HUES48 (cell line): ENCODE data around the gene C1orf21.
"Not testable (repeated sequence)": the region's sequence is repeated elsewhere in the genome, so short reads cannot be mapped to it uniquely, and the experiment has no call there.

ENCODE experiments used
- H3K27ac ChIP-seq: one replicate; pipeline ENCODE4 v1.7.0; 2013; ENCODE audit warnings: low read depth, low read length, inconsistent platforms
- H3K27me3 ChIP-seq: 2 replicates; pipeline ENCODE4 v1.6.1; 2013; ENCODE audit warnings: mild to moderate bottlenecking, low read length; ENCODE audit not compliant: control insufficient read depth, insufficient read depth
- H3K36me3 ChIP-seq: 2 replicates; pipeline ENCODE4 v1.6.1; 2013; ENCODE audit warnings: low read length; ENCODE audit not compliant: control insufficient read depth, insufficient read depth
- H3K4me1 ChIP-seq: 2 replicates; pipeline ENCODE4 v1.6.1; 2013; ENCODE audit warnings: mild to moderate bottlenecking, low read length; ENCODE audit not compliant: control insufficient read depth, insufficient read depth
- H3K4me3 ChIP-seq: 2 replicates; pipeline ENCODE4 v1.5.1; 2013; ENCODE audit warnings: mild to moderate bottlenecking, low read depth, low read length
- H3K9ac ChIP-seq: 2 replicates; pipeline ENCODE4 v1.6.1; 2013; ENCODE audit warnings: mild to moderate bottlenecking, low read depth, low read length, moderate library complexity
- H3K9me3 ChIP-seq: 2 replicates; pipeline ENCODE4 v1.6.1; 2013; ENCODE audit warnings: low read length; ENCODE audit not compliant: control insufficient read depth, insufficient read depth

The C1orf21 gene

GRCh38 chr1:184386312-184387068 lies at the start of gene C1orf21:
TSS of gene C1orf21 (plus strand) at chr1:184387029. CDS start at chr1:184477510, 90,481 bp downstream.
- Histone ChIP-seq H3K9me3 (no peaks in the 10 kb centered on the region), H3K4me1 (peaks cover 57% of the 10 kb centered on the region), H3K36me3 (no peaks in the 10 kb centered on the region), H3K27me3 (peaks cover 5% of the 10 kb centered on the region; the same call in 1 of the 2 replicates), H3K27ac (peak within 1 kb of the TSS; percentile 72), H3K4me3 (peak within 1 kb of the TSS; percentile 95), H3K9ac (peak within 1 kb of the TSS; percentile 60)

- H3K4me1 ChIP-seq, H3K27me3 ChIP-seq: not testable (repeated sequence)
These were observed 49.0 kb upstream of the C1orf21 start for GRCh38 chr1:184337865-184338264.

GRCh38 chr1:184340984-184341383 lies 45.8 kb upstream of the C1orf21 start:
- Histone ChIP-seq H3K9me3 (no peaks in the 10 kb centered on the region; the same call in 1 of the 2 replicates), H3K27ac (no peak overlapping the region), H3K9ac (no peak overlapping the region), H3K4me1 (no peaks in the 10 kb centered on the region), H3K4me3 (no peak overlapping the region), H3K27me3 (no peaks in the 10 kb centered on the region), H3K36me3 (no peaks in the 10 kb centered on the region)

More at GRCh38 chr1:184337865-184338264, 49.0 kb upstream of the C1orf21 start:
- not testable (repeated sequence) for H3K4me3 ChIP-seq, H3K36me3 ChIP-seq, H3K27ac ChIP-seq, H3K9ac ChIP-seq, H3K9me3 ChIP-seq

GRCh38 chr1:184350573-184350972 lies 36.3 kb upstream of the C1orf21 start:
- Histone ChIP-seq H3K9ac (no peak overlapping the region), H3K36me3 (no peaks in the 10 kb centered on the region), H3K4me1 (peaks cover 13% of the 10 kb centered on the region), H3K9me3 (no peaks in the 10 kb centered on the region), H3K27ac (no peak overlapping the region), H3K4me3 (no peak overlapping the region), H3K27me3 (no peaks in the 10 kb centered on the region)

- Histone ChIP-seq H3K4me1 (peaks cover 13% of the 10 kb centered on the region), H3K9ac (no peak overlapping the region), H3K36me3 (no peaks in the 10 kb centered on the region), H3K4me3 (no peak overlapping the region), H3K27me3 (no peaks in the 10 kb centered on the region), H3K27ac (no peak overlapping the region), H3K9me3 (no peaks in the 10 kb centered on the region)
These were observed 35.3 kb upstream of the C1orf21 start for GRCh38 chr1:184351416-184351975.

- Histone ChIP-seq H3K9ac (no peak overlapping the region), H3K27me3 (no peaks in the 10 kb centered on the region), H3K9me3 (no peaks in the 10 kb centered on the region), H3K36me3 (no peaks in the 10 kb centered on the region), H3K27ac (no peak overlapping the region), H3K4me3 (no peak overlapping the region), H3K4me1 (peaks cover 9% of the 10 kb centered on the region)
These were observed 34.1 kb upstream of the C1orf21 start for GRCh38 chr1:184352776-184353175.

- Histone ChIP-seq H3K4me1 (no peaks in the 10 kb centered on the region), H3K4me3 (no peak overlapping the region), H3K9ac (no peak overlapping the region), H3K9me3 (no peaks in the 10 kb centered on the region), H3K27me3 (no peaks in the 10 kb centered on the region), H3K27ac (no peak overlapping the region), H3K36me3 (no peaks in the 10 kb centered on the region)
These were observed 32.1 kb upstream of the C1orf21 start for GRCh38 chr1:184354719-184355118.

- Histone ChIP-seq H3K27ac (no peak overlapping the region), H3K36me3 (no peaks in the 10 kb centered on the region), H3K27me3 (no peaks in the 10 kb centered on the region), H3K4me3 (no peak overlapping the region), H3K9ac (no peak overlapping the region), H3K4me1 (no peaks in the 10 kb centered on the region), H3K9me3 (no peaks in the 10 kb centered on the region)
These were observed 29.9 kb upstream of the C1orf21 start for GRCh38 chr1:184356891-184357290.

- Histone ChIP-seq H3K9ac (no peak overlapping the region), H3K36me3 (no peaks in the 10 kb centered on the region), H3K27me3 (no peaks in the 10 kb centered on the region), H3K4me1 (no peaks in the 10 kb centered on the region), H3K4me3 (no peak overlapping the region), H3K9me3 (no peaks in the 10 kb centered on the region), H3K27ac (no peak overlapping the region)
These were observed 28.6 kb upstream of the C1orf21 start for GRCh38 chr1:184358256-184358655.

GRCh38 chr1:184359909-184360308 lies 26.9 kb upstream of the C1orf21 start:
- no peaks in the 10 kb centered on the region for H3K4me1 ChIP-seq
- no peaks in the 10 kb centered on the region for H3K36me3 ChIP-seq
- H3K9ac ChIP-seq = no peak overlapping the region
- H3K9me3 ChIP-seq = no peaks in the 10 kb centered on the region
- no peak overlapping the region for H3K4me3 ChIP-seq
- H3K27me3 ChIP-seq = no peaks in the 10 kb centered on the region
- H3K27ac ChIP-seq = no peak overlapping the region

- Histone ChIP-seq H3K4me3 (no peak overlapping the region), H3K27ac (no peak overlapping the region), H3K9ac (no peak overlapping the region), H3K36me3 (no peaks in the 10 kb centered on the region), H3K27me3 (no peaks in the 10 kb centered on the region), H3K4me1 (no peaks in the 10 kb centered on the region), H3K9me3 (no peaks in the 10 kb centered on the region)
These were observed 24.0 kb upstream of the C1orf21 start for GRCh38 chr1:184362876-184363275.
